Skeletal muscle tissue (tissue), 4 donors: Measurements from ENCODE around the gene VWA3A. TPM values are rescaled to one million over a fixed set of nuclear protein-coding genes. Genes with fewer than 3 reads are reported as not detected.
"Not testable (repeated sequence)": the region's sequence is repeated elsewhere in the genome, so short reads cannot be mapped to it uniquely, and the experiment has no call there.

Experiments
- H3K27ac ChIP-seq: one replicate; pipeline ENCODE4 v1.7.0; 2013; ENCODE audit warnings: mild to moderate bottlenecking, low read depth, low read length, inconsistent platforms
- H3K27me3 ChIP-seq, 3 donors: one replicate each; pipeline ENCODE4 v1.7.0; 2013; ENCODE audit warnings: low read length in 3 of 3; ENCODE audit not compliant: control insufficient read depth in 3 of 3, insufficient read depth in 3 of 3
- H3K36me3 ChIP-seq, 3 donors: one replicate each; pipeline ENCODE4 v1.7.0; 2013; ENCODE audit warnings: low read length in 3 of 3; ENCODE audit not compliant: control insufficient read depth in 3 of 3, insufficient read depth in 3 of 3
- H3K4me1 ChIP-seq, 3 donors: one replicate each; pipeline ENCODE4 v1.7.0; 2013; ENCODE audit warnings: low read length in 3 of 3, mild to moderate bottlenecking in 3 of 3; ENCODE audit not compliant: control insufficient read depth in 3 of 3, insufficient read depth in 3 of 3
- H3K4me3 ChIP-seq, 3 donors: one replicate each; pipeline ENCODE4 v1.7.0; 2013; ENCODE audit warnings: low read length in 3 of 3
- H3K9ac ChIP-seq, 3 donors: one replicate each; pipeline ENCODE4 v1.7.0; 2013; ENCODE audit warnings: low read length in 3 of 3, mild to moderate bottlenecking in 3 of 3, moderate library complexity in 2 of 3, low read depth in 1 of 3
- H3K9me3 ChIP-seq, 3 donors: one replicate each; pipeline ENCODE4 v1.7.0; 2013; ENCODE audit warnings: low read length in 3 of 3; ENCODE audit not compliant: control insufficient read depth in 3 of 3
- total RNA-seq: library from RNA; depleted of rRNA; stranded (reverse); fragments of >200 nt; gene quantifications from one replicate; pipeline ENCODE4 v1.2.3, GENCODE V29; 2014
- donor health status: Osteomylitis.

Gene VWA3A
- total RNA-seq, 1 donor from 2014 or later: under 0.01 TPM

- H3K9ac ChIP-seq, H3K27me3 ChIP-seq, H3K27ac ChIP-seq, H3K4me3 ChIP-seq, H3K4me1 ChIP-seq, H3K36me3 ChIP-seq, H3K9me3 ChIP-seq: not testable (repeated sequence)
Observed at GRCh38 chr16:22111629-22112028, 19.3 kb downstream of the VWA3A start.

- Histone ChIP-seq H3K4me1 (no peaks in the 10 kb centered on the region), H3K9ac (no peak overlapping the region), H3K9me3 (no peaks in the 10 kb centered on the region), H3K4me3 (no peak overlapping the region), H3K27ac (no peak overlapping the region), H3K36me3 (no peaks in the 10 kb centered on the region), H3K27me3 (no peaks in the 10 kb centered on the region)
Observed at GRCh38 chr16:22116095-22116700, 23.9 kb downstream of the VWA3A start.

- H3K9ac ChIP-seq: no peak overlapping the region
- no peaks in the 10 kb centered on the region for H3K36me3 ChIP-seq
- H3K9me3 ChIP-seq: no peaks in the 10 kb centered on the region
- H3K27ac ChIP-seq: no peak overlapping the region
- H3K4me3 ChIP-seq: no peak overlapping the region
- no peaks in the 10 kb centered on the region for H3K27me3 ChIP-seq
- H3K4me1 ChIP-seq: no peaks in the 10 kb centered on the region
Observed at GRCh38 chr16:22117609-22118008, 25.3 kb downstream of the VWA3A start.

GRCh38 chr16:22120440-22120839, 28.1 kb downstream of the VWA3A start:
- Histone ChIP-seq H3K27ac (no peak overlapping the region), H3K9ac (no peak overlapping the region), H3K9me3 (no peaks in the 10 kb centered on the region), H3K36me3 (no peaks in the 10 kb centered on the region), H3K4me3 (no peak overlapping the region), H3K27me3 (no peaks in the 10 kb centered on the region), H3K4me1 (no peaks in the 10 kb centered on the region)

GRCh38 chr16:22122239-22122638, 29.9 kb downstream of the VWA3A start:
- H3K4me1 ChIP-seq: no peaks in the 10 kb centered on the region
- H3K27me3 ChIP-seq: no peaks in the 10 kb centered on the region
- no peaks in the 10 kb centered on the region for H3K36me3 ChIP-seq
- H3K4me3 ChIP-seq: no peak overlapping the region
- no peak overlapping the region for H3K9ac ChIP-seq
- H3K27ac ChIP-seq: no peak overlapping the region
- H3K9me3 ChIP-seq: no peaks in the 10 kb centered on the region

GRCh38 chr16:22123146-22123545, 30.8 kb downstream of the VWA3A start:
- Histone ChIP-seq H3K27ac (no peak overlapping the region), H3K36me3 (no peaks in the 10 kb centered on the region), H3K4me3 (no peak overlapping the region), H3K9me3 (no peaks in the 10 kb centered on the region), H3K27me3 (no peaks in the 10 kb centered on the region), H3K9ac (no peak overlapping the region), H3K4me1 (no peaks in the 10 kb centered on the region)

GRCh38 chr16:22123759-22124490, 31.6 kb downstream of the VWA3A start:
- Histone ChIP-seq H3K4me1 (no peaks in the 10 kb centered on the region), H3K9ac (no peak overlapping the region), H3K27ac (no peak overlapping the region), H3K4me3 (no peak overlapping the region), H3K9me3 (no peaks in the 10 kb centered on the region), H3K36me3 (no peaks in the 10 kb centered on the region), H3K27me3 (no peaks in the 10 kb centered on the region)

GRCh38 chr16:22124583-22125284, 32.4 kb downstream of the VWA3A start:
- no peaks in the 10 kb centered on the region for H3K36me3 ChIP-seq
- no peak overlapping the region for H3K27ac ChIP-seq
- H3K27me3 ChIP-seq: no peaks in the 10 kb centered on the region
- H3K4me3 ChIP-seq: no peak overlapping the region
- no peak overlapping the region for H3K9ac ChIP-seq
- H3K4me1 ChIP-seq: no peaks in the 10 kb centered on the region
- no peaks in the 10 kb centered on the region for H3K9me3 ChIP-seq

GRCh38 chr16:22126037-22126558, 33.8 kb downstream of the VWA3A start:
- no peaks in the 10 kb centered on the region for H3K36me3 ChIP-seq
- no peak overlapping the region for H3K9ac ChIP-seq

GRCh38 chr16:22128537-22128936, 36.2 kb downstream of the VWA3A start:
- H3K4me3 ChIP-seq, H3K27ac ChIP-seq, H3K9me3 ChIP-seq, H3K36me3 ChIP-seq, H3K27me3 ChIP-seq, H3K9ac ChIP-seq, H3K4me1 ChIP-seq: not testable (repeated sequence)

More at GRCh38 chr16:22126037-22126558, 33.8 kb downstream of the VWA3A start:
- no peak overlapping the region for H3K27ac ChIP-seq
- no peaks in the 10 kb centered on the region for H3K4me1 ChIP-seq
- no peaks in the 10 kb centered on the region for H3K9me3 ChIP-seq
- no peak overlapping the region for H3K4me3 ChIP-seq
- H3K27me3 ChIP-seq: no peaks in the 10 kb centered on the region
